Stimulated activated CD8-positive, alpha-beta memory T cell treated with anti-CD3 and anti-CD28 coated beads, Interleukin-15, amount 100 ng/mL, for 1 hour (primary cell): Measurements from ENCODE around the gene TRABD2B.

Source experiments
- DNase-seq: peaks from one replicate; pipeline ENCODE4 v3.0.0-alpha.2; 2020; ENCODE audit warnings: low read depth

The TRABD2B gene

GRCh38 chr1:47757226-47757975 is 239.8 kb downstream of the TRABD2B start:
- DNase-seq = no peak

GRCh38 chr1:47756411-47756810 is 240.8 kb downstream of the TRABD2B start:
- DNase-seq = no peak

GRCh38 chr1:47756006-47756405 is 241.2 kb downstream of the TRABD2B start:
- DNase-seq = no peak

GRCh38 chr1:47755101-47755990 is 241.8 kb downstream of the TRABD2B start:
- peak; percentile 8 for DNase-seq

DNA sequence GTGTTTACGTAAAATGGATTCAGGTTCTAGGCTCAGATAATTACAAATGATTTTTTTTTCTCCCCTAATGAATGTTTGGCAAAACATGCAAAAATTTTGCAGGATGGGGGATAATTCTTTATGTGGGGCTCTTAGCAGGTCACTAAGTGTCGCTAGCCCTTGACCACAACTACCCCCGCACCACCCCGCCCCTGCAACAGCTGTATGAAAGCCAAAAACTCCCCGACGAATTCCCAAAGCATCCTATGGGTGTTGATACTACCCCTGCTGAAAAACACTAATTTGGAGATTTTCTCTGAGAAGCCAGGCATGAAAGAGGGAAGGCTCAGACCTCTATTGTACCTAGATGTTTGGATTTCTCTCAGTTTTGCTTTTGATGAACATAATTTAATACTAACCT is 243.0 kb downstream of the TRABD2B start:
- DNase-seq = no peak

DNA sequence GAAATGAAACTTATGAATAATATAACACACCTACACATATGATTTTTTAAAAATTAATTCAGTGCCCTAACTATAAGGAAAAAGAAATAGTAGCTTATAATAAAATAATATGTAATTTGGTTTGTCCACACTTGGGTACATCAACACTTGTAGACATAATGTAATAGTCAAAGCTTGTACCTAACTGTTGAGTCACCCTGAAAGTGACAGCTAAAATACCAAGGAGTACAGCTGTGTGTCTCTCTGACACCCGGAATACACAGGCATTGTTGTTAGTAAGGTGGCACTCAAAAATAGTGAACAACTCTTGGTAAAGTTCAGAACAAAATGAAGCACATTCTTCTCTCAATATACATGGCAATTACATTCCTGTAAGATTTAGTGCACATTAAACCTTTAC is 243.4 kb downstream of the TRABD2B start:
- DNase-seq = no peak

- no peak for DNase-seq
These were observed 244.6 kb downstream of the TRABD2B start for GRCh38 chr1:47752559-47752958.

GRCh38 chr1:47751996-47752451 is 245.2 kb downstream of the TRABD2B start:
- no peak for DNase-seq

DNA sequence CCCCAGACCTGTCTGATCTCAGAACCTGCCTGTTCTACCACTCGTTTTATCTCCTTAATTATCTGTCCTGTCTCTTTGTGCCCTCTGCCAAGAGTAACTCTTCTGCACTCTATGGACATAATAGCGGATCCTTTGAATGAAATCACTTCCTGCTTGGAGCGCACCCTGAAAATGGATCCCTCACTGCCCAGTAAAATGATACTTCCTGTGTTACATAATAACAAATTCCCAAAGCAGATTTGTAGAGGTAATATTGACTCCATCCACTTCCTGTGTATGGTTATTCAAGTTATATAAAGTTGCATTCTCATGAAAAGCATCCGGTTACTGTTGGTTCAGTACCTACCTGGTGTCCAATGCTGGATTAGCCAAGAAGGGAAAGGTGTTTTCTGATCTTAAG is 246.0 kb downstream of the TRABD2B start:
- no peak for DNase-seq

GRCh38 chr1:47745715-47746609 is 251.2 kb downstream of the TRABD2B start:
- no peak for DNase-seq

DNA sequence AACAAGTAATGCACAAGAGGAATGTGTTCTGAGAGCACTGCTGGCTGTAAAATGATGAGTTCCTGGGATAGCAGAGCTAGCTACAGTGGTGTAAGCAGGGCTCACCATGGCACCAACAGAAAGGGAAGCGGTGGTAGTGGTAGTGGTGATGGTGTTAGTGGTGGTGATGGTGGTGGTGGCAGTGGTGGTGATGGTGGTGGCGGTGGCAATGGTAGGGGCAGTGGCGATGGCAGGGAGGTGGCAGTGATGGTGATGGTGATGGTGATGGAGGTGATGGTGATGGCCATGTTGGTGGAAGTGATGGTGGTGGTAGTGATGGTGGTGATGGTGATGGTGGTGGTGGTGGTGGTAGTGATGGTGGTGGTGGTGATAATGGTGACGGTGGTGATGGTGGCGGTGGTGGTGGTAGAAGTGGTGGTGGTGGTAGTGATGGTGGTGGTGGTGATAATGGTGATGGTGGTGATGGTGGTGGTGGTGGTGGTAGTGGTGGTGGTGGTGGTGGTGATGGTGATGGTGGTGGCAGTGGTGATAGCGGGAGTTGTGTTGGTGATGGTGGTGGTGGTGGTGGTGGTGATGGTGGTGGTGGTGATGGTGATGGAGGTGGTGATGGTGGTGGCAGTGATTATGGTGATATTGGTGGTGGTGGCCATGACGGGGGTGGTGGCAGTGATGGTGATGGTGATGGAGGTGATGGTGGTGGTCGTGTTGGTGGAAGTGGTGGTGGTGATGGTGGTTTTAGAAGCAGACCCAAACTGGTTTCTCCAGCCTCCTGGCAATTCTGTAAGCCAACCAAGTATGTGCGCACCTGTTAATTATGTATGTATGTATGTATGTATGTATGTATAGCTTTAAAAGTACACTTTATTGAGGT is 254.1 kb downstream of the TRABD2B start:
- DNase-seq = no peak

GRCh38 chr1:47738560-47739182 is 258.5 kb downstream of the TRABD2B start:
- DNase-seq = no peak

DNA sequence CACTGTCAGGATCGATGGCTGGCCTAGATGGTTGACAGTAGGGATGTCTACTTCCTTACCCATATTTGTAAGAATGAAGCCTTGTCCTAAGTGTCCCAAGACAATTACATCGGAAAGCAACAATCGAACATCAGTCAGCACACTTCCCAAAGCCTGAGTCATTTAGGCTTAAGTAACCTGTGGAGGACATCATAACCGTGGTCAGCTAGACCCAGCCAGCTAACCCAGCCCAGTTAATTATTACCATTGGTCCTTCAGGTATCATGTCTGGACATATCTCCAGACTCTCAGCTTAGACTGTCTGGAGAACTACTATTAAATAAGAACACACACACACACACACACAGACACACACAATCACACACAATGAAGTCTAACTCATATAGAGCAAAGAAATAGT is 264.7 kb downstream of the TRABD2B start:
- DNase-seq = no peak

DNA sequence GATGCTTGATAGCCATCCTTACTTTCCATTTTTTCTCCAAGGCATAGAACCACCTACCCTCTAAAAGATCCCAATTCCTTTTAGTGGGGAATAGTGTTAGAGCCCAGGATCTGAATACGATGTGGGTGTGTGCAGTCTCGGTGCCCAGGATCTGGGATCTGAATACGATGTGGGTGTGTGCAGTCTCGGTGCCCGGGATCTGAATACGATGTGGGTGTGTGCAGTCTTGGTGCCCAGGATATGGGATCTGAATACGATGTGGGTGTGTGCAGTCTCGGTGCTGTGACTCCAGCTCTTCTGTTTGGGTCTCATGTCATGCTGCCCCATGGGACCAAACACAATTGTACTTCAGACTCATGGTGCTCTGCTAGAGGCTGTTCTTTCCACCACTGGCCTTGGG is 265.5 kb downstream of the TRABD2B start:
- DNase-seq = no peak

DNA sequence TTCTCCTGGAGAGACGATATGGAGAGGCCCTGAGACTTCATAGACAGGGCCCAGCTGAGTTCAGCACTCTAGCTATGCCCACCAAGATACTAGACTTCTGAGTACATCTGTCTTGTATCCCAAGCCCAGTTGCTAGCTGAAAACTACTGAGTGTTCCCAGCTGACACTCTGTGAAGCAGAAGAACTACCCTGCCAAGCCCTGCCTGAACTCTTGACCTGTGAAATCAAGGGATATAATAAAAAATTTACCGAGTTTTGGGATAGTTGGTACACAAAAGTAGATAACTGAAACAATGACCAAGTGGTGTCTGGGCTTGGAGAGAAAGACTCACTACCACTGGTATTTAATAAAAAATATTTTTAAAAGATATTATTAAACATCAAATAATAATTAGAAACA is 267.5 kb downstream of the TRABD2B start:
- DNase-seq = no peak

GRCh38 chr1:47727697-47728085 is 269.5 kb downstream of the TRABD2B start:
- DNase-seq = no peak

DNA sequence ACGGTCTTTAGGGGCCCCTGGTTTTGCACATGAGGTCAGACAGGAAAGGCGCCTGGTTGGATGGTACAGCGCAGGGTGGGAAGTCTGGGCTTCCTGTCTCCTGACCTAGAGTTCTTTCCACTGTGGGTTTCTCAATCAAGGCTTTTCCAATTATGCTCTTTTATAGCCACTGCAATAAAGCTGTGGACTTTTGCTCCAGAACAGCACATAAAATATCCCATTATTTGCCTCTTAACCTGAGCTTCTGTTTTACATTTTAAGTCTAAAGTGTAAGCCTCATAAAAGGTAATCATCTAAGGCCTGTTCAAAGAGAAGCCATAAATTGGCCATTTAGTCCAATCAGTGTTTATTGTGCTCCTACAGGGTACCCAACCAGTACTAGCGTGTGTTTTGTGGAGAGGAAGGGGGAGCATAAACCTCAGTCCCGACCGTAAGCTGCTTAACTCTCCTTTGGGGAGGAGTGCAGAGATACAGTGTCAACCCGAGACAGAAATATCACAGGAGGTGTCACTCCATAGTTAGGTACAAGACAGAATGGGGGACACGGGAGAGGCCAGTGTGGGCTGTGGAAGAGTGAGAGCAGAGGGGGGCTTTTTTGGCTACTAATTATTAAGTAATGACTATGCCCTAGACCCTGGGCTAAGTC is 270.0 kb downstream of the TRABD2B start:
- DNase-seq = no peak

- peak; percentile 24 for DNase-seq
These were observed 271.0 kb downstream of the TRABD2B start for GRCh38 chr1:47725992-47726855.

GRCh38 chr1:47725511-47725991 is 271.6 kb downstream of the TRABD2B start:
- no peak for DNase-seq
